Fibroblast of the aortic adventitia (primary cell): ENCODE data around the gene DCAF8. TPM values are rescaled to one million over a fixed set of nuclear protein-coding genes. Genes with fewer than 3 reads are reported as not detected.

Experiments used
- DNase-seq: peaks from one replicate; pipeline ENCODE4 v3.0.0-alpha.2; 2010; ENCODE audit warnings: low read depth
- H3K4me3 ChIP-seq: 2 replicates; pipeline ENCODE4 v1.5.1; 2011; ENCODE audit warnings: low read depth, mild to moderate bottlenecking, control low read depth, low read length, moderate library complexity
- total RNA-seq: library from RNA; depleted of rRNA; stranded (reverse); fragments of >200 nt; gene quantifications from 2 replicates; pipeline ENCODE4 v1.2.3, GENCODE V29; 2012; ENCODE audit warnings: low replicate concordance
- TF ChIP-seq, protein P1 (sequence below): IDR thresholded peaks from 2 replicates; pipeline ENCODE4 v1.5.1; 2011; ENCODE audit warnings: mild to moderate bottlenecking, low read length, control low read depth, inconsistent platforms; ENCODE audit not compliant: insufficient read depth

The DCAF8 gene
- total RNA-seq, 1 donor = 76.6 TPM

DNA sequence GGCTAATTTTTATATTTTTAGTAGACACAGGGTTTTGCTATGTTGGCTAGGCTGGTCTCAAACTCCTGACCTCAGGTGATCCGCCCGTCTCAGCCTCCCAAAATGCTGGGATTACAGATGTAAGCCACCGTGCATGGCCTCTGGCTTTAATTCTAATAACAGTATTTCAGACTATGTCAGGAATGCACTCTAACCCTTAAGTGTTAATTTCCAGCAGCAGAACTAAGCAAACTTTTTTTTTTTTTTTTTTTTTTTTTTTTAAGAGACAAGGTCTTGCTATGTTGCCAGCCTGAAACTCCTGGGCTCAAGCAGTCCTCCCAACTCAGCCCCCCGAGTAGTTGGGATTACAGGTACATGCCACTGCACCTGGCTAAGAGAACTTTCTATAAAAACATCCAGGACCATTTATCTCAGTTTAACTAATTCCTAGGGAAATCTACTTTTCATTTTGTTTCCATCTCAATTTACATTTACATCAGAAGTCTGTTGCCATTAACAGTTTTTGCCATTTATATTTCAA lies 6.5 kb downstream of the DCAF8 start:
- DNase-seq = no peak
- H3K4me3 ChIP-seq = no peak overlapping the region
- TF ChIP-seq, protein P1, sequence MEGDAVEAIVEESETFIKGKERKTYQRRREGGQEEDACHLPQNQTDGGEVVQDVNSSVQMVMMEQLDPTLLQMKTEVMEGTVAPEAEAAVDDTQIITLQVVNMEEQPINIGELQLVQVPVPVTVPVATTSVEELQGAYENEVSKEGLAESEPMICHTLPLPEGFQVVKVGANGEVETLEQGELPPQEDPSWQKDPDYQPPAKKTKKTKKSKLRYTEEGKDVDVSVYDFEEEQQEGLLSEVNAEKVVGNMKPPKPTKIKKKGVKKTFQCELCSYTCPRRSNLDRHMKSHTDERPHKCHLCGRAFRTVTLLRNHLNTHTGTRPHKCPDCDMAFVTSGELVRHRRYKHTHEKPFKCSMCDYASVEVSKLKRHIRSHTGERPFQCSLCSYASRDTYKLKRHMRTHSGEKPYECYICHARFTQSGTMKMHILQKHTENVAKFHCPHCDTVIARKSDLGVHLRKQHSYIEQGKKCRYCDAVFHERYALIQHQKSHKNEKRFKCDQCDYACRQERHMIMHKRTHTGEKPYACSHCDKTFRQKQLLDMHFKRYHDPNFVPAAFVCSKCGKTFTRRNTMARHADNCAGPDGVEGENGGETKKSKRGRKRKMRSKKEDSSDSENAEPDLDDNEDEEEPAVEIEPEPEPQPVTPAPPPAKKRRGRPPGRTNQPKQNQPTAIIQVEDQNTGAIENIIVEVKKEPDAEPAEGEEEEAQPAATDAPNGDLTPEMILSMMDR = no peak

DNA sequence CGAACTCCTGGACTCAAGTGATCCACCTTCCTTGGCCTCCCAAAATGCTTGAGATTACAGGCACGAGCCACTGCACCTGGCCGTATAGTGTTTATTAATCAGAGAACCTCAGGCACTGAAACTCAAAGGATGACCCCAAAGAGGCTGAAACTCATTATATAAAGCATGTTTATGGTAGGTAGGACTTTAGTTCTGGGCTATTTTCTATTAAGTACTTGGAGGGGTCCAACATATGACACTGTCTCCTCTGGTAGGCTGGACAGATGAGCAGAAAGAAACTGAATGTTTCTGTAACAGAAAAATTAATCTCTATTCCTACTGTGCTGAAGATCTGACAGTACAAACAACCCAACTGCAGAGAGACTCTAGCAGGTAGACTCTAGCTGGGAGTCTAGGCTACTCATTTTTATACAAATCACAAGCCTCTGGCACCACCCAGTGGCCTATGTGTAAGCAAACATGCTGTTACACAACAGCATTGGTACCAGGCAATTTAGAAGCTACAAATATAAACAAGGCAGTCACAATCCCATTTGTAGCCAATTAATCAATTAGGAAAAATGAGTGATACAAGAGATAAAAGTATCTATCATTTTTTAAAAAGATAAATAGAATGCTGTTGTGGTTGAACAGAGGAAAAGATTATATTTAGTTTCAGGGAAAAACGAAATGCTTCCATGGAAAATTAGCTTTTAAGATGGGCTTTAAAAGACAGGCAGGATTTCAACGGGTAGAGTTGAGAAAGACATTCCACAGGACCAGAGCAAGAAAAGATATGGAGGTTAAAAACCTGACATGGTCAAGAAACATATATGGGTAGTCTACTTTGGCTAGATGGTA lies 10.4 kb downstream of the DCAF8 start:
- peak; percentile 82 for DNase-seq
- H3K4me3 ChIP-seq = no peak overlapping the region
- TF ChIP-seq, protein P1 = peak; percentile 72

- no peak for DNase-seq
- no peak overlapping the region for H3K4me3 ChIP-seq
- TF ChIP-seq, protein P1 = no peak
Measured at GRCh38 chr1:160251011-160251410, 11.3 kb downstream of the DCAF8 start.

DNA sequence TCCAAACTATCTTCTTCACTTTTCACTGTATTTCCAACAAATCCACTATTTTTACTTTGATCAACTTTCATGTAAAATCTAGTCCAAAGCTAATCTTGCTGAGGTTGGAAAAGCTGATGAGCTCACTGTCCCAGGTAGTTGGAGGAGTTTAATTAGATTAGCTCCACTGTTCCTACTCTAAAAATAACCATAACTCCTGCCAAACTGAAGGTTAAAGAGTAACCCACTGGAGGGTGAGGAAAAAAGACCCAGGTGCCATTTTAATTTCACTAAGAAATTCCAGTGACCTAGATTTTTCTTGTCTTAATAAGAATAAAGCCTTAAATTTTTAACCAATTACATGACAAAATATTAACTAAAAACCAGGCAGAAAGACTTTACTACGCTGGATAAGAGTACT lies 15.3 kb downstream of the DCAF8 start:
- H3K4me3 ChIP-seq = no peak overlapping the region
- TF ChIP-seq, protein P1 = no peak
- no peak for DNase-seq

DNA sequence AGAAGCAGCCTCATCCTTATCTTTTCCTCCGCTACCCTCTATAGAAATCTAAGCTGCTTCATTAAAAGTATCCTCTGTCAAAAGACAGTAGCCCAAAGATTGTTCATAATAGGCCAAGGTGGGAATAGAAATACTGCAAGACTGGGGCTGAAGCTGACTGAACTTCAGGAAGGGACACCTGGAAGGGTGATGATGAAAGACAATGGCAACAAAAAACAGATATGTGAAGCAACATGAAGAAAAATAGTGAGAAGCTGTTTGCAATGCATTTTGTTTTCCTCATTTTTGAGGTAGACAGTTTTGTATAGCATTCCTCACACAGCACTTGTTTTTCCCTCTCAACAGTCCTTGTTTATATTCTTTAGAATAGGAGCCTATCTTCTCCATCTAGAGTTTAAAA lies 16.9 kb downstream of the DCAF8 start:
- no peak overlapping the region for H3K4me3 ChIP-seq
- TF ChIP-seq, protein P1 = no peak
- DNase-seq = no peak

GRCh38 chr1:160244209-160244608 lies 18.1 kb downstream of the DCAF8 start:
- DNase-seq = no peak
- H3K4me3 ChIP-seq = no peak overlapping the region
- TF ChIP-seq, protein P1 = no peak

- TF ChIP-seq, protein P1 = no peak
Measured at GRCh38 chr1:160243767-160244166, 18.6 kb downstream of the DCAF8 start.

More at GRCh38 chr1:160243767-160244166, 18.6 kb downstream of the DCAF8 start:
- DNase-seq = no peak
- no peak overlapping the region for H3K4me3 ChIP-seq
